Measurements from ENCODE around the gene PLIN3.
A peak's percentile ranks its signal among the peaks of the same experiment; 100 is the strongest.
"Not testable (repeated sequence)": the region's sequence is repeated elsewhere in the genome, so short reads cannot be mapped to it uniquely, and the experiment has no call there.

PLIN3 gene

GRCh38 chr19:4891066-4891465, 23.6 kb upstream of the PLIN3 start:
- DNase-seq (ENCODE audit: low read depth in 2 of 2): no peak

GRCh38 chr19:4889034-4889815, 21.8 kb upstream of the PLIN3 start:
- DNase-seq (ENCODE audit: low read depth in 2 of 2): no peak

- not testable (repeated sequence) for DNase-seq (ENCODE audit: low read depth in 2 of 2)
These were observed 20.3 kb upstream of the PLIN3 start for GRCh38 chr19:4887803-4888202.

- not testable (repeated sequence) for DNase-seq (ENCODE audit: low read depth in 2 of 2)
These were observed 17.5 kb upstream of the PLIN3 start for GRCh38 chr19:4884993-4885392.

- DNase-seq (ENCODE audit: low read depth in 2 of 2): not testable (repeated sequence)
These were observed 15.4 kb upstream of the PLIN3 start for GRCh38 chr19:4882874-4883273.

- DNase-seq (ENCODE audit: low read depth in 2 of 2): no peak
These were observed 11.6 kb upstream of the PLIN3 start for GRCh38 chr19:4879041-4879440.

GRCh38 chr19:4878491-4878968, 11.1 kb upstream of the PLIN3 start:
- DNase-seq (ENCODE audit: low read depth in 2 of 2): no peak

GRCh38 chr19:4877753-4878490, 10.5 kb upstream of the PLIN3 start:
- DNase-seq (ENCODE audit: low read depth in 2 of 2): no peak

- DNase-seq (ENCODE audit: low read depth in 2 of 2): no peak
These were observed 6.5 kb upstream of the PLIN3 start for GRCh38 chr19:4873930-4874329.

GRCh38 chr19:4871711-4872110, 4.2 kb upstream of the PLIN3 start:
- no peak for DNase-seq (ENCODE audit: low read depth in 2 of 2)

- DNase-seq (ENCODE audit: low read depth in 2 of 2): peak in 1 of 2 donors; percentile 23
These were observed 2.7 kb upstream of the PLIN3 start for GRCh38 chr19:4870025-4870700.

- no peak for DNase-seq (ENCODE audit: low read depth in 2 of 2)
These were observed 893 bp upstream of the PLIN3 start for GRCh38 chr19:4868286-4868834.

- DNase-seq (ENCODE audit: low read depth in 2 of 2): peak in 1 of 2 donors; percentile 31
These were observed 657 bp downstream of the PLIN3 start for GRCh38 chr19:4866595-4867424.

- no peak for DNase-seq (ENCODE audit: low read depth in 2 of 2)
These were observed 6.3 kb downstream of the PLIN3 start for GRCh38 chr19:4861147-4861546.

GRCh38 chr19:4859697-4860096, 7.8 kb downstream of the PLIN3 start:
- no peak for DNase-seq (ENCODE audit: low read depth in 2 of 2)

GRCh38 chr19:4856468-4856867, 11.0 kb downstream of the PLIN3 start:
- DNase-seq (ENCODE audit: low read depth in 2 of 2): not testable (repeated sequence)

GRCh38 chr19:4853506-4853905, 14.0 kb downstream of the PLIN3 start:
- not testable (repeated sequence) for DNase-seq (ENCODE audit: low read depth in 2 of 2)

- DNase-seq (ENCODE audit: low read depth in 2 of 2): no peak
These were observed 15.0 kb downstream of the PLIN3 start for GRCh38 chr19:4852484-4852883.

GRCh38 chr19:4851551-4852290, 15.7 kb downstream of the PLIN3 start:
- peak; percentile 40 to 66 for DNase-seq (ENCODE audit: low read depth in 2 of 2)

GRCh38 chr19:4849019-4849418, 18.4 kb downstream of the PLIN3 start:
- DNase-seq (ENCODE audit: low read depth in 2 of 2): no peak
